GM18498 (cell line): Measurements from ENCODE around the gene TIMP1.
"Not testable (repeated sequence)": the region's sequence is repeated elsewhere in the genome, so short reads cannot be mapped to it uniquely, and the experiment has no call there.

Source experiments
- ATAC-seq: cut with Tn5 transposase; IDR thresholded peaks from one replicate; pipeline ENCODE4 v1.9.1; 2021; ENCODE audit warnings: mild to moderate bottlenecking, moderate library complexity; ENCODE audit not compliant: unreplicated experiment

Gene TIMP1

DNA sequence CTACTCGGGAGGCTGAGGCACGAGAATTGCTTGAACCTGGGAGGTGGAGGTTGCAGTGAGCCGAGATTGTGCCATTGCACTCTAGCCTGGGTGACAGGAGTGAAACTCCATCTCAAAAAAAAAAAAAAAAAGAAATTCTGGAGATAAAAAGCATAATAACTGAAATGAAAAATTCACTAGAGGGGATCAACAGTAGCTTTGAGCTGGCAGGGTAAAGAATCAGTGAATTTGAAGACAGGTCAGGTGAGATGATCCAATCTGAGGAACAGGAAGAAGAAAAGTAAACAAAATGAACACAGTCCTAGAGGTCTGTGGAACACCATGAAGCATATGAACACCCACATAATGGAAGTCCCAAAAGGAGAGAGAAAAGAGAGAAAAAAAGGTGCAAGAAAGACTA is 15.0 kb downstream of the TIMP1 start:
- ATAC-seq = no peak

DNA sequence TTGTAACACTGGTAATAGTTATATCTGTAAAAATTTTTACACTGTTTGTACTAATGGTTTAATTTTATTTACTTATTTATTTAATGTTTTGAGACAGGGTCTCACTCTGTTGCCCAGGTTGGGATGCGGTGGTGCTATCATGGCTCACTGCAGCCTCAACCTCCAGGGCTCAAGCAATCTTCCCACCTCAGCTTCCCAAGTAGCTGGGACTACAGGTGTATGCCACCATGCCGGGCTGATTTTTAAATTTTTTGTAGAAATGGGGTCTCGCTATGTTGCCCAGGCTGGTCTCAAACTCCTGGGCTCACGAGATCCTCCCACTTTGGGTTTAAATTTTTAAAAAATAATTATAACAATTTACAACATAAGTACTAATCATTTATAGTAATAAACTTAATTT is 20.9 kb downstream of the TIMP1 start:
- ATAC-seq = not testable (repeated sequence)

DNA sequence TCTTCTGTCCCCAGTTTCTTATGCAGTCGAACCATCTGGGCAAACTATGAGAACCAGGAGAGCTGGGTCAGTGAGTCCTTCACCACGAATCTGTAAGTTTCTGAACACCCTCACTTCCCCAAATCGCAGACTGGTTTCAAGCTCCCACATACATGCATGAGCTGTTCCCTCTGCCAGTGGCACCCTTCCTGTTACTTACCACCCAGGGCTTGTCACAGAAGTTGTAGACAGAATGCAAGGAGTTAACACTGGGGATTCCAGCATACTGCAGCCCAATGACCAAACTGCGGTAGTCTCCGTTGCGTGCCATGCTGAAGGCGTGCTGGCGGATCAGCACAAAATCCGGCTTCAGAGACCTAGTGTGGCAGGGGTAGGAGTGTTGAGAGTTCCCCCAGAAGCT is 22.8 kb downstream of the TIMP1 start:
- no peak for ATAC-seq

DNA sequence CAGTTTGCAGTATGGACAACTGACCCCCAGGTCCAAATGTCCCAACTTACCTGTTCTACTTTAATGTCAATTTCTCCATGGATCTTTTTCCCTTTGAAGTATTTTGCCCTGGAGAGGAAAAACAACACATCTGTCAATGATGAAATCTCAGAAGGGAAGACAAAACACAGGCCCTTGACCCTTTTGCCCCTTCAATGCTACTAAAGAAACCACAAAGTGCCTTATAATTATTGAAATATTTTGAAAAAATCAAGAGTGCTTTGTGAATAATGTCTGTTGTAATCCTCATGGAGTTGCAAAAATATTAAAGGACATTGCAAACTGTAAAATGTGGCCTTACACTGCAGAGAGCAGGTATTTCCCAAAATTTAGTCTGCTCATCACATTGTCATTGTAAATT is 24.9 kb downstream of the TIMP1 start:
- no peak for ATAC-seq

DNA sequence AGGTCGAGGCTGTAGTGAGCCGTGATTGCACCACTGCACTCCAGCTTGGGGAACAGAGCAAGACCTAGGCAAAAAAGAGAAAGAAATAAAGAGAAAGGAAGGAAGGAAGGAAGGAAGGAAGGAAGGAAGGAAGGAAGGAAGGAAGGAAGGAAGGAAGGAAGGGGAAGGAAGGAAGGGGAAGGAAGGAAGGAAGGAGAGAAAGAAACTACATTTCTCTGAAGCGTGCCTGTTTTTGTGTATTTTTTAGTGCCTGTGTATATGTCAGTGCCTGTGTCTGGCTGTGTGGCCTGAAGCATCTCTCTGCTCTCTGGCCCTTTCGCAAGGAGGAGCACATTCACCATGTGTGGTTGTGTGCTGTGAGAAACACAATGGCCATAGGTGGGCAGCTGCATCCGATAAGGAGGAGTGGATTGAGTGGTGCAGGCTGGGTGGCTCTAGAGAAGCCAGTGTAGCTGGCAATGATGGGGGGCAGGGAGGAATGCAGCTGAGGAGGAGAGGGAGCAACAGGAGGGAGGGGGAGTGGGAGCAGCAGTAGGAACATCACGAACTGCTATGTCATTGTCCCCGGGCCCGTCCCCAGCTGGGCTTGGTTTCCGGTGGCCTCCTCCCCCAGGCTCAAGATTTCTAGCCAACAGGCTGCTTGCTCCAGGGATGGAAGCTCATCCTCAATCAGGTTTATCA is 26.0 kb downstream of the TIMP1 start:
- ATAC-seq = no peak

DNA sequence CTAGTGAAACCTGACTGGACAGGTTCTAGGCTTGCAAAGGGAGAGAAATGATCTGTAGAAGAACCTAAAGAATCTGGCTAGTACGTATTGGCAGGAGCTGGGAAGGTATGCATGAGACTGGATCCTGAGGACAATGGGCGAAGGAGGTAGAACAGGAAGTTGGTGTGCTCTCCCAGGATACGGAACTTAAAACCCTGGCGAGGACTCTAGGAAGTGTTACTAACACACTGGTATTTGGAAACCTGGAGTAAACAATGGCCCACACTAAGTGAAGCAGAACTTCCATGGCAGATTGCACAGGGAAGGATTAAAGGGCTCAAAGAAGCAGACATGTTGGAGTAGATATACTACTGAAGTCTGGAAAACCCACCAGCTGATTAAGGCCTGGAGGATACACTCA is 28.3 kb downstream of the TIMP1 start:
- ATAC-seq = no peak

DNA sequence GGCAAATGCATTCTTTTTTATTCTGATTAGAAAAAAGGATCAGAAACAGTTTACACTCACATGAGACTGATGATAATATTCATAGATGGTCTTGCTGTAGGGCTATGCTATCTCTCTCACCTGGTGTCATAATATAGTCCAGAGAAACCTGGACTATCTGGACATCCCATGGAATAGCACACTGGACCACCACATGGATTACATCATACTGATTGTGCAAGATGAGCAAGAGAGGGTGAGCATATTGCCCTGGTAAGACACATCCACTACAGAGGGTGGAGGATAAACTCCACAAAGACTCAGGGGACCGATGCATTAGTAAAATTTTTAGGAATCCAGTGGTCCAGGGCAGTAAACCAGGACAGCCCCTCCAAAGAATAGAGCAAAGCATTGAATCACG is 29.3 kb downstream of the TIMP1 start:
- no peak for ATAC-seq

DNA sequence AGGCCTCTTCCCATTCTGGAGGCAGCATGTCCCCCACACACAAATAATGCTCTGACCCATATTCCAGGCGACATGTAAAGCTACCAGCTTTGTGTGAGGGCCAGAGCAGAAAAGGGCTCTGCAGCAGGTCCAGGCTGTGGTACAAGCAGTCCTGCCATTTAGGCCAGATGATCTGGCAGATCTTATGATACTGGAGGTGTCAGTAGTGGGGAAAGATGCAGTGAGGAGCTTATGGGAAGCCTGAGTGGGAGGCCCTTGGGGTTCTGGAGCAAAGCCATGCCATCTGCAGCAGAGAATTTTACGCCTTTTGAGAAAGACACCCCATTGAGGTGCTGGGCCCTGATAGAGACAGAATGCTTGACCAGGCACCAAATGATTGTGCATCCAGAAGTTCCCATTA is 29.7 kb downstream of the TIMP1 start:
- no peak for ATAC-seq

DNA sequence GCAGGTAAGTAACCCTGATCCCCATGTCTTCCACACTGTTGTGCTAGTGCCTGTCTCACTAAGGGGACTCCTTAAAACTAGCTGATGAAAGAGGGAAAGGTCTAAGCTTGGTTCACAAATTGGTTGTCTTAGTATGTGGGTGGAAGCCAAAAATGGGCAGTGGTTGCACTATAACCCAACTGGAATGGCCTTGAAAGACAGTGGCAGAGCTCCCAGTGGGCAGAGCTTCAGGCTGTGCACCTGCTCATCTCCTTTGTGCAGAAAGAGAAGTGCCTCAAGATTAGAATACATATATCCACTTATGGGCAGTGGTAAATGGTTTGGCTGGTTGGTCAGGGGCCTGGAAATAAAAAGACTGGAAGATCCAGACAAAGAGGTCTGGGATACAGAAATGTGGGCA is 30.2 kb downstream of the TIMP1 start:
- ATAC-seq = no peak

DNA sequence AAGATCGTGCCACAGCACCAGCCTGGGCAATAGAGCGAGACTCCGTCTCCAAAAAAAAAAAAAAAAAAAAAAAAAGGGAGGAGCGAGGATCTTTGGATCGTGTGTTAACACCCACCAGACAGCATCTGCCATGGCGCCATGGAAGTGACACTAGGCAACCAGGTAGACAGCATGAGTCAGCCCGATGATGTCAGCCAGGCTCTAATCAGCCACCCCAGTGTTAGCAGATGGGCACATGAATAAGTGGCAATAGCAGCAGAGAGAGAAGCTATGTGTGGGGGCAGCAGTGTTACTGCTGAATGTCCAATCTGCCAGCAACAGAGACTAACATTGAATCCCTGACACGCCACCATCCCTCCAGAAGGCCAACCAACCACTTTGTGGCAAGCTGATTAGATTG is 30.8 kb downstream of the TIMP1 start:
- no peak for ATAC-seq

DNA sequence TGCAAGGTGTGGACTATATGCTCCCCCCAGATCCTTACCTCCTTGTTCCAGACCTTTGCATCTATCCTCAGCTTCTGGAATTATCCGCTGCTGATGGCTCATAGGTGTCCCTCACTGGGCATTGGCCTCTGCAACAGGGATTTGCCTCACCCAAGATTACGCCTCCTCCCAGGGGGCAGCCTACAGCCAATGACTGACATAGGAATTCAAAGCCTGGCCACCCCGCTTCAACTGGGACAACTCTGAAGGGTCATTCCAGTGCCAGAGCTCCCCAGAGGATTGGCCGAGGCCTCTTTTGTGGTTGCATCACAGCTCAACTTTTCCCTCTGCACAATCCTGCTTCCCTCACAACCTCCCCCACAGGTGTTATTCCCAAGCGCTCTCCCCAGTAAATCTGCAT is 32.4 kb downstream of the TIMP1 start:
- no peak for ATAC-seq

DNA sequence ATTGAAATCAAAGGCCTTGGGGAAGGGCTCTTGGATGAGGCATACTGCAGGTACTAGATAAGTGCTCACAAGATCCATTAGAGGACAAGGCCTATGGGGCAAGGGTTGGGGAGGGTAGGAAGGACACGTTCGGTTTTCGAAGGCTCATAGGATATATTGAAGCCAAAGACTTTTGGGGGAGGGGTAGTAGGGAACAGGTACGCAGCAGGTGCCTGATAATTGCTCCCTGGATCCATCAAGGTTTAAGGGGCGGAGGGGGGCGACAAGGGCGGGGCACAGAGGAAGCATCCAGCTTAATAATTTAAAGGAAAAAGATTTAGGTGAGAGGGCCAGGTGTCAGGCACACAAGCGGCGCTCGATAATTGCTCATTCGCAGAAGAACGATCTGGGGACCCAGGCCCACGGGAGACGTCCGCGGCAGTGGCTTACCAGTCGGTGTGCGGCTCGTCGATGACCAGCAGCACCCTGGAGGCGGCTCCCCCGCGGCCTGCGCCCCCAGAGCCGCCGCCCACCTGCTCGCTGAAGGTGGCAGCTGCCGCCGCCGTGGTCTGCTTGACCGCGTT is 36.8 kb downstream of the TIMP1 start:
- no peak for ATAC-seq

DNA sequence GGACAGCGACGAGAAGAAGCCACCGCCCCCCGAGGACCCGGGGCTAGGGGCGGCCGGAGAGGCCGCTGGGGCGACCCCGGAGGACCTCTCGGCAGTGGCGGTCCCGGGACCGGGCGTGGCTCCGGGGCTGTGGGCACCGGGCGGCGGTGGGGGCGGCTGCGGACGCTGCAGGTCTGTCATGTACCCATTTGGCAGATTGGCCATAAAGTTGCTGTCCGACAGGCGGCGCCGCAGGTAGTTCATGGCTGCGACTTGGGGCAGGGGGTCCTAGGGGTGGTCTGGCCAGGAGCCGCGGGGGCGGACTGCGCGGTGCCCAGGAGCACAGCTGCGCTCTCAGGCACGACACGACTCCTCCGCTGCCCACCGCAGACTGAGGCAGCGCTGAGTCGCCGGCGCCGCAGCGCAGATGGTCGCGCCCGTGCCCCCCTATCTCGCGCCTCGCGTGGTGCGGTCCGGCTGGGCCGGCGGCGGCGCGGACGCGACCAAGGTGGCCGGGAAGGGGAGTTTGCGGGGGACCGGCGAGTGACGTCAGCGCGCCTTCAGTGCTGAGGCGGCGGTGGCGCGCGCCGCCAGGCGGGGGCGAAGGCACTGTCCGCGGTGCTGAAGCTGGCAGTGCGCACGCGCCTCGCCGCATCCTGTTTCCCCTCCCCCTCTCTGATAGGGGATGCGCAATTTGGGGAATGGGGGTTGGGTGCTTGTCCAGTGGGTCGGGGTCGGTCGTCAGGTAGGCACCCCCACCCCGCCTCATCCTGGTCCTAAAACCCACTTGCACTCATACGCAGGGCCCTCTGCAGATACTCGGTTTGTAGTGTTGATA is 37.5 kb downstream of the TIMP1 start, which contains the start of gene SYN1:
Gene SYN1 (minus strand): TSS at position 372 of the 817 bp plus-strand sequence. CDS start 129 bp downstream, at position 243.
- ATAC-seq = peak; percentile 86

DNA sequence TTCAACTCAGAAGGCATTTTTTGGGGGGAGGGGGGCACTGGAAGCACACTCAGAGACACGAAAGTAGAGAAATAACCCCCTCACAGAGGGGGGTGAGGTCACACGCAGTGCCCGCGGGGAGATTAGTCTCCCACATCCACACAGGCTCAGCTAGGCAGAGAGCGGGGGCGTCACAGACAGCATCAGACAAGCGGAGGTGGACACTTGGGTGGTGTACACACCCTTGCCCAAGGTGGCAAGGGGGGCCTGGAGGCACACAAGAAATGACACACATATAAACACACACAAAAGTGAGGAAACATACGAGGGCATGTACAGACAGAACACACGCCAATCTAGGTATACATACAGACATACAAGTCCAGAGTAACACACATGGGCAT is 38.1 kb downstream of the TIMP1 start:
- ATAC-seq = no peak

DNA sequence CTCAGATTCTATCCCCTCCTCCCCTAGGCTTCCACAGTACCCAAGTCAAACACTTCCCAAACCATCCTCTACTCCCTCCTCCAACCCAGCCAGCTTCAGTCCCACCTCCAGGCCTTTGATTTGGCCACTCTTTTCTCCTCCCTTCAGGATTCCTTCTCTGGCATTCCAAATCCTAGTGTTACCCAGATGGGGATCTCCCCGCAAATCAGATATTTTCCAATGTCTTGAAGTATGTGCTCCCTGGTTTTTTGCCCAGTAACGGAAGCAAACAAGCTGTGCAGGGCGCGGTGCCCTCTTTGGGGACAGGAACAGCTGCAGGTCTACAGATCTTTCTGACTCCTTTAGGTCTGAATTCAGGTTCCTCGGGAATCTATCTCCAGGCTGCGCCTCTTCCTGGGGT is 39.6 kb downstream of the TIMP1 start:
- ATAC-seq = no peak

DNA sequence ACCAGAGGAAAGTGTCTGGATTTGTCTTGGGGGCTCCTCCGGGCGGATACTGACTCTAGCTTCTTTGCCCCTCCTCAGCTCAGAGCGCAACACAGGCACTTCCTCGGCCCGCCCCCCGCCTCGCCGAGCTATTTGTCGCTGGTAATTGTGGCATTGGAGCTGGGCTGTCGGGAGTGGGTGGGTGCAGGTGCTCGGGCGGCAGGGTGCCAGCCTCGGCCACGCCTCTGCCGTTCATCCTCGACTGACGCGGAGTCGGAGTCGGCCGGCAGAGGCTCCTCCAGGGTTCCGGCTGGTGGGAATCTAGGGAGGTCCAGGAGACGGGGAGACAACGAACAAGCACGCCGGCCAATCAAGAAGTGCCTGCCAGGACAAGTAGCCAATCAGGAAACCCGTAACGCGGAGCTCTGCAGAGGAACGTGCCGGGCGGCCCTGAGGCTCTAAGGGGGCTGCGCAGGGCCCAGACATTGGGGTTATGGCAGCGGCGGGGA is 41.3 kb downstream of the TIMP1 start:
- no peak for ATAC-seq

DNA sequence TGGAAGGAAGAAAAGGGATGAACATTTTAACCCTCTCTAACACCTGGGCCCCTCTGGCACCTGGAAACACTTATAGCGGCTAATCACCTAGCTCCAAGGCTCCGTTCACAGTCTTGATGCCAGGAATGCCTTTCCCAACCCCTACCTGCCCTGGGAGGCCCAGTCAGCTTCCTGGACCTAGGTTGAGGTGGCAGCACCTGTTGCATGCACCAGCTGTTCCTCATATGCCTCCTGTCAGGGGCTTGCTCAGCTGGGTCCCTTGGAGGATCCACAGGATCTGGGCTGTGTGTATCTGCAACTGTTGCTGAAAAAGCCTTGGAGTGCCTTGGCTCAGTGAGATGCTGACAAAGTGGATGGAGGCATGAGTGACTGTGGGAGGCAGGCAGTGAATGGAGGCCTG is 43.1 kb downstream of the TIMP1 start:
- ATAC-seq = no peak

DNA sequence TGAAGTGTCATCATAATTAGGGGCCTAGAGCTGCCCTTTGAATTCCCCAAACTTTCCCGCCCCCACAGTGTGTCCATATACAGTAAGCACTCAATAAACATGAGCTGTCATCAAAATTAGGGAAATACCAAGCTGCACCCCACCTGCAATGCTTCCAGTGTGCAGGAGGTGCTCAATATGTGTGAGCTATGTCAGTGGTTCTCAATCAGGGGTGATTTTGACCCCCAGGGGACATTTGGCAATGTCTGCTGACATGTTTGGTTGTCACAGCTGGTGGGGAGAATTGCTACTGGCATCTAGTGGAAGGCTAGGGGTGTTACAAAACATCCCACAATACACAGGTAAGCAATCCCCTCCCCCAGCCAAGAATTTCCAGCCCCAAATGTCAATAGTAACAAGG is 46.7 kb downstream of the TIMP1 start:
- no peak for ATAC-seq

DNA sequence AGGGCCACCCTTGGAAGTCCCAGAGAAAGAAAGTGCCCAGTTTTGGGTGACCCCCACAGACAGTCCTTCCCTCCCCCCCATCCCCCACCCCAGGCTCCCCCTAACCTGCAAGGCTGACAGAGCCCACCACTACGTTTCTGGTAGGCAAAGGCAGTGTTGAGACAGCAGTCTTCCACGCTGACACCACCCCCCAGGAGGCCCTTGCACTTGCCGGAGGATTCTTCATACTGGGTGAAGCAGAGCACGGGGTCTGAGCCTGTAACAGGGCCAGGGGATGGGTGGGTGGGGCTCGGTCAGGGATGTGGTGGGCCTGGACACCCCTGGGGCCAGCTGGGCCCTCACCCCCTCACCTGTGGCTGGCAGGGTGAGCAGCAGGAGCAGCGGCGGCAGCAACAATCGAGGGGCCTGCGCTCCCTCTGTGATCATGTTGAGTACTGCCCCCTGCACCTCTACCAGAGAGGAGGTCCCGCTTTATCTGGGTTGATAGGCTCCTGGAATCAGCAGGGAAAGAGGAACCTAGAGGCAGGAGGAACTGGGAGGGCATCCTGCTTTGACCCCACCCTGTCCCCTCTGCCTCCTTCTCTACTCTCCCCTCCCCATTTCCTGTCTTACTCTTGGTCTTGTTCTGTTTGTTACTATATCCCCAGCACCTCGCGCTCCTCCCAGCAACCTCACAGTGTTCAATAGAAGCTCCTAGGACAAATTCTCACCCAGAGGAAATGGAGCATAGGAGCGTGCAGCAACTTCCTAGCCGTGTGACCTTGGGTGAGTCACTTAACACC is 47.4 kb downstream of the TIMP1 start, which contains the start of gene CFP:
Gene CFP (minus strand): TSS at position 512 of the 782 bp plus-strand sequence. CDS start 86 bp downstream, at position 426.
- no peak for ATAC-seq

DNA sequence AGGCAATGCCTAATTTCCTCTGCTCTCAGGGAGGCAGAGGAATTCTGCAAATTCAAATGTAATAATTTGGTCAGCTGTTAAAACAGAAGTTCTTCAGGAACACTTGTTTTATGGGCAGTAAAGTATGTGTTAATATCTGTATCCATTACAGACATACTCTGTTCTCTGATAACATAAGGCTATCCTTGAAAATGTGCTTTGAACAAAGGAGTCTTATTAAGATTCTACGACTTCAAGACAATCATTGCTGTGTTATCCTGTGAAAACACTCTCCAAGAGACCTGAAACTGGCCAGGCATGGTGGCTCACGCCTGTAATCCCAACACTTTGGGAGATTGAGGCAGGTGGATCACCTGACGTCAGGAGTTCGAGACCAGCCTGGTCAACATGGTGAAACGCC is 49.4 kb downstream of the TIMP1 start:
- ATAC-seq = no peak

DNA sequence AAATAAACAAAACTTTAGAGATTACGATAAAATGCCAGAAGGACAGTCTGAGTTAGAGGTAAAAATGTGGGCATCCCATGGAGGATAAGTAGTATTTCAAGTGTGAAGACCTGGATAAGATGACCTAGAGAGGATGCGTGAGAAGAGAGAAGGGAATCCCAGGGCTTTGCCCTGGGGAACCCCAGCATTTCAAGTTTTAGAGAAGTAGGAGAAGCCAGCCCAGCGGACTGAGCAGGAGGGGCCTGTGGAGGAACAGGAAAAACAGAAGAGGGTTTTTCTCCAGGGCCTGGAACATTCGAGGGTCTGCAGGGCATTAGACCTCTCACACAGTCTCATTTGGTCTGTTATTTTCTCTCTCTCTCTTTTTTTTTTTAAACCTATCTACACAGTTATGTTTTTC is 50.4 kb downstream of the TIMP1 start:
- ATAC-seq = no peak
